ENCODE data around the gene C5orf46. TPM values are rescaled to one million over a fixed set of nuclear protein-coding genes. Genes with fewer than 3 reads are reported as not detected.

The C5orf46 gene
- total RNA-seq, 2 donors from 2014 or later, result not detected

DNA sequence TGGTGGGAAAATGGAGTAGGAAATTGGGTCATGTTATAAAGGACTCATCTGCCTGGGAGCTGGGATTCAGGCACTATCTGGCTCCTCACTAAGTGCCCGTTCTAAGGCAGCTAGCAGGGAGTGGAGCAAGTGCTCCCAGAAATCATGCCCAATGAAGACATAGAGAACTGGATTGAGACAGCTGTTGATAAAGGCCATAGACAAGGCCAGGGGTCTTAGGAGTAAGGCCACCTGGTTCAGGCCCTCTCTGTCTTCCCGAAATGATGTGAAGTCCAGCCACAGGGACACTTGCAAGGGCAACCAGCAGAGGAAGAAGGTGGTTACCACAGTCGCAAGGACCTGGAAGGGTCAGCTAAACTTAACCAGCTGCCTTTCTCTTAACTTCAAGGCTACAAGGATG lies 54.8 kb downstream of the C5orf46 start:
- Mint-ChIP-seq H3K27ac (no peak overlapping the region), H3K9me3 (no peaks in the 10 kb centered on the region), H3K27me3 (ENCODE audit: insufficient read depth) (peaks cover 4% of the 10 kb centered on the region), H3K4me3 (no peak overlapping the region), H3K36me3 (ENCODE audit: low read depth) (no peaks in the 10 kb centered on the region), H3K4me1 (no peaks in the 10 kb centered on the region)
- TF ChIP-seq, protein P1, sequence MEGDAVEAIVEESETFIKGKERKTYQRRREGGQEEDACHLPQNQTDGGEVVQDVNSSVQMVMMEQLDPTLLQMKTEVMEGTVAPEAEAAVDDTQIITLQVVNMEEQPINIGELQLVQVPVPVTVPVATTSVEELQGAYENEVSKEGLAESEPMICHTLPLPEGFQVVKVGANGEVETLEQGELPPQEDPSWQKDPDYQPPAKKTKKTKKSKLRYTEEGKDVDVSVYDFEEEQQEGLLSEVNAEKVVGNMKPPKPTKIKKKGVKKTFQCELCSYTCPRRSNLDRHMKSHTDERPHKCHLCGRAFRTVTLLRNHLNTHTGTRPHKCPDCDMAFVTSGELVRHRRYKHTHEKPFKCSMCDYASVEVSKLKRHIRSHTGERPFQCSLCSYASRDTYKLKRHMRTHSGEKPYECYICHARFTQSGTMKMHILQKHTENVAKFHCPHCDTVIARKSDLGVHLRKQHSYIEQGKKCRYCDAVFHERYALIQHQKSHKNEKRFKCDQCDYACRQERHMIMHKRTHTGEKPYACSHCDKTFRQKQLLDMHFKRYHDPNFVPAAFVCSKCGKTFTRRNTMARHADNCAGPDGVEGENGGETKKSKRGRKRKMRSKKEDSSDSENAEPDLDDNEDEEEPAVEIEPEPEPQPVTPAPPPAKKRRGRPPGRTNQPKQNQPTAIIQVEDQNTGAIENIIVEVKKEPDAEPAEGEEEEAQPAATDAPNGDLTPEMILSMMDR (conservative IDR thresholded peaks at IDR 0.05), result no peak
- H3K4me1 ChIP-seq (ENCODE audit: control insufficient read depth, insufficient read depth, low read length), result no peaks in the 10 kb centered on the region
- no peaks in the 10 kb centered on the region for H3K36me3 ChIP-seq (ENCODE audit: control insufficient read depth, insufficient read depth, low read length)
- no peak overlapping the region for H3K27ac ChIP-seq (ENCODE audit: low read depth, low read length)
- no peak overlapping the region for H3K9ac ChIP-seq (ENCODE audit: extremely low read depth, low read length, poor library complexity, severe bottlenecking)
- peak; percentile 60 for DNase-seq
- no peaks in the 10 kb centered on the region for H3K9me3 ChIP-seq (ENCODE audit: control insufficient read depth, low read length)
- no peaks in the 10 kb centered on the region for H3K27me3 ChIP-seq (ENCODE audit: control insufficient read depth, insufficient read depth, low read length, poor library complexity, severe bottlenecking)
- no peak overlapping the region for H3K4me3 ChIP-seq (ENCODE audit: low read length)
- 80 to 87% methylated on average over 2 to 3 of the region's 3 CpGs for WGBS, 2 experiments (ENCODE audit: insufficient coverage in 1 of 2, insufficient read length in 1 of 2)

DNA sequence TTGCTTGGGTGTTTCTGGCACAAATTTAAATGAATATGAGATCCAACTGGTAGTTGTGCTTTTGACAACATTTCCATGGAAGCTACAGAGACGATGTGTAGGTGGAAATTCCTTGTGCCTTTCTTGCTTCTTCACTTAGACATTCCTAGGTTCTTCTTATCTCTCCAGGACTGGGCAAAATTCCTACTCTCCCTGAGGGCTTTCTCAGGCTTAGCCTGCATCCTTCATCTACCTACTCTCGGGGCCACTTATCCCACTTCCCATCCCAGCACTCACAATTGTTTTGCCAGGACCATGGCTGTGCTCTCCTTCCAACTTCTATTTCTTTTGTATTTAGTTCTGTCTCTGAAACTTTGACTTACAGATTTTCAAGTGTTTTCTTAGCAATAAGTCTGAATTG lies 57.1 kb downstream of the C5orf46 start:
- no peaks in the 10 kb centered on the region for H3K9me3 Mint-ChIP-seq
- no peak overlapping the region for H3K4me3 ChIP-seq (ENCODE audit: low read length)
- H3K9me3 ChIP-seq (ENCODE audit: control insufficient read depth, low read length), result no peaks in the 10 kb centered on the region
- 91 to 93% methylated on average over 2 of the region's 2 CpGs for whole genome bisulfite sequencing, 2 experiments (ENCODE audit: insufficient coverage in 1 of 2, insufficient read length in 1 of 2)
- H3K4me1 Mint-ChIP-seq, result no peaks in the 10 kb centered on the region
- no peak overlapping the region for H3K27ac Mint-ChIP-seq
- H3K9ac ChIP-seq (ENCODE audit: extremely low read depth, low read length, poor library complexity, severe bottlenecking), result no peak overlapping the region
- TF ChIP-seq, protein P1 (conservative IDR thresholded peaks at IDR 0.05), result no peak
- no peaks in the 10 kb centered on the region for H3K36me3 ChIP-seq (ENCODE audit: control insufficient read depth, insufficient read depth, low read length)
- peaks cover 4% of the 10 kb centered on the region for H3K27me3 Mint-ChIP-seq (ENCODE audit: insufficient read depth)
- H3K27me3 ChIP-seq (ENCODE audit: control insufficient read depth, insufficient read depth, low read length, poor library complexity, severe bottlenecking), result no peaks in the 10 kb centered on the region
- no peak overlapping the region for H3K4me3 Mint-ChIP-seq
- no peaks in the 10 kb centered on the region for H3K4me1 ChIP-seq (ENCODE audit: control insufficient read depth, insufficient read depth, low read length)
- no peaks in the 10 kb centered on the region for H3K36me3 Mint-ChIP-seq (ENCODE audit: low read depth)
- H3K27ac ChIP-seq (ENCODE audit: low read depth, low read length), result no peak overlapping the region
- DNase-seq, result no peak

DNA sequence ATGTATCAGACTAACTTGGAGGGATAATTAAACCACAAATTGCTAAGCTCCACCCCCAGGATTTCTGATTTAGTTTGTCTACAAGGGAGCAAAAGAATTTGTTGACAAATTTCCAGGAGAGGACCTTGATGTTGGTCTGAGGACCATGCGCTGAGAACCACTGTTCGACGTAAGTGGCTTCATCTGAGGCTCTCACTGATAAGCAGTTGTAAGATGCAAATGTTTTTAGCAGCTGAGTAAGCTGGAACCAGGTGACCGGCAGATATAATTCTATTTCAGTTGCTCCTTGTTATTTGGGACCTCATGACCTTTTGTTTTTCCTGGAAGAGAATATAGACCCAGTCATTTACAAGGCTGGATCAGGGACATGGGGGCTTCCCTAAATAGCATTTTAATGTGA lies 60.7 kb downstream of the C5orf46 start:
- DNase-seq, result no peak
- Histone ChIP-seq H3K4me3 (ENCODE audit: low read length) (no peak overlapping the region), H3K4me1 (ENCODE audit: control insufficient read depth, insufficient read depth, low read length) (no peaks in the 10 kb centered on the region), H3K36me3 (ENCODE audit: control insufficient read depth, insufficient read depth, low read length) (no peaks in the 10 kb centered on the region), H3K27me3 (ENCODE audit: control insufficient read depth, insufficient read depth, low read length, poor library complexity, severe bottlenecking) (no peaks in the 10 kb centered on the region), H3K27ac (ENCODE audit: low read depth, low read length) (no peak overlapping the region), H3K9me3 (ENCODE audit: control insufficient read depth, low read length) (no peaks in the 10 kb centered on the region), H3K9ac (ENCODE audit: extremely low read depth, low read length, poor library complexity, severe bottlenecking) (no peak overlapping the region)
- TF ChIP-seq, protein P1 (conservative IDR thresholded peaks at IDR 0.05), result no peak
- no peaks in the 10 kb centered on the region for H3K36me3 Mint-ChIP-seq (ENCODE audit: low read depth)
- no peak overlapping the region for H3K27ac Mint-ChIP-seq
- 94 to 100% methylated on average over 1 to 4 of the region's 4 CpGs for WGBS, 2 experiments (ENCODE audit: insufficient coverage in 1 of 2, insufficient read length in 1 of 2)
- peaks cover 3% of the 10 kb centered on the region for H3K27me3 Mint-ChIP-seq (ENCODE audit: insufficient read depth)
- no peak overlapping the region for H3K4me3 Mint-ChIP-seq
- H3K4me1 Mint-ChIP-seq, result no peaks in the 10 kb centered on the region
- no peaks in the 10 kb centered on the region for H3K9me3 Mint-ChIP-seq
